HG03108 (cell line): ENCODE data around the gene DUSP3.

ENCODE experiments used
- ATAC-seq: cut with Tn5 transposase; IDR thresholded peaks from one replicate; pipeline ENCODE4 v1.9.1; 2021; ENCODE audit warnings: moderate library complexity; ENCODE audit not compliant: unreplicated experiment

Gene DUSP3

DNA sequence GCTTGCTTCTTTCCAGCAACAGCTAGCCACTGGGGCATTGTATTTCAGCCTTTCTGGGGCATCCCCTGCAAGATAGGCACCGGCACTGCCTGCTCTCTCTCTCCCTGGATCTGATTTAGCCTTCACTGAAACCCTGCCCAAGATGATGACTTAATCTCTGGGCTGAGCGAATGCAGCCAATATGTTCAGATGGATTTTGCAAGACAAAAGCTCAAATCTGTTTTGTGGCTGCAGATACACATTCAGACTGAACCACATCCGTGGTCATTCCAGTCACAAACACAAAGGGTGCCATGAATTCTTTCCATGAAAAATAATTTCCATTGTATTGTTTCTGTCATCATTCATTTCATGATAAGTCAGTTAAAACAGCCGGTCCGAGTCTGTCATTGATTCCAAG, 44.4 kb downstream of the DUSP3 start:
- no peak for ATAC-seq

GRCh38 chr17:43733956-43734355, 44.8 kb downstream of the DUSP3 start:
- no peak for ATAC-seq

DNA sequence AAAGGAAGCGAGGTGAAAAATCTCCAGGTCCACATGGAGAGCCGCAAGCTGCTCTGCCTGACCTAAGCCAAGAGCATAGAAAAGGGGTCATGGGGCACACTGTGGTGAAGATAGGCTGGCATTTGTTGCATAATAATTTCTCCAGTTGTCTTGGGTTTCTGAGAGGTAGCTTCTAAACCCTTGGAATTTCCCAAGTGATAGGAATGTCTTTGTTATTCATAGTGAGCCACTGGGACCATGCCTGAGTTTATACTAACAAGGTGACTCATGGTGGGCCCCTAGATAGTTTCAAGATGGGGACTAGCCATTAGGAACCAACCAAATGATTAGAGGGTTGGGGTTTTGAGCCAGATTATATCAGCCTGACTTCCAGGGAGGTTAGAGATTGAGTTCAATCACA, 45.8 kb downstream of the DUSP3 start:
- no peak for ATAC-seq

GRCh38 chr17:43728081-43728480, 50.7 kb downstream of the DUSP3 start:
- no peak for ATAC-seq

DNA sequence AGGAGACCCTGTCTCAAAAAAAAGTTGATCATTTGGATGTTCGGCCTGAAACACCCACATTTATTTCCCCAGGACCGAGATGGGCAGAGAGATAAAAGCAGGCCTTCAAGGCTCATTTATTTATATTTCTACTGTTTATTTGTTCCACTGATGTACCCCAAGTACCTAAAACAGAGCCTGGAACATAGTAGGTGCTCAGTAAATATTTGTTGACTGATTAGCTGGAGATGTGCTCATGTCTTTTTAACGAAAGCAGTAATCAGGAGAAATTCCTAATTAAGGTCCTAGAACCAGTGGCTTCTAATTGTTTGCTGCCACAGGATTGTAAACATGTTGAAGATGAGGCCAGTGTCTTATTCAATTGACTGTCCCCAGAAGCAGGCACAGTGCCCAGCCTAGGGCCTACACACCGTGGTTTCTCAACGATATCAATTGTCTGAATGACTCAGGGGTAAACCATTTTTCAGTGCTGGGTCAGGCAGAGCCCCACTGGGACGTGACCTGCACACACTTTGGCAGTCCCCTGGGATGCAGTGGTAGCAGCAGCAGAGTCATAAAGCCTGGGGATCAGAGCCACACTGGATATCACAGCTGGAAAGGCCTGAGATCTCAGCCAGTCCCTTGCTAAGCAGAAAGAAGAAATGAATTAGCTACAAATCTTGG, 54.9 kb downstream of the DUSP3 start:
- ATAC-seq: no peak

DNA sequence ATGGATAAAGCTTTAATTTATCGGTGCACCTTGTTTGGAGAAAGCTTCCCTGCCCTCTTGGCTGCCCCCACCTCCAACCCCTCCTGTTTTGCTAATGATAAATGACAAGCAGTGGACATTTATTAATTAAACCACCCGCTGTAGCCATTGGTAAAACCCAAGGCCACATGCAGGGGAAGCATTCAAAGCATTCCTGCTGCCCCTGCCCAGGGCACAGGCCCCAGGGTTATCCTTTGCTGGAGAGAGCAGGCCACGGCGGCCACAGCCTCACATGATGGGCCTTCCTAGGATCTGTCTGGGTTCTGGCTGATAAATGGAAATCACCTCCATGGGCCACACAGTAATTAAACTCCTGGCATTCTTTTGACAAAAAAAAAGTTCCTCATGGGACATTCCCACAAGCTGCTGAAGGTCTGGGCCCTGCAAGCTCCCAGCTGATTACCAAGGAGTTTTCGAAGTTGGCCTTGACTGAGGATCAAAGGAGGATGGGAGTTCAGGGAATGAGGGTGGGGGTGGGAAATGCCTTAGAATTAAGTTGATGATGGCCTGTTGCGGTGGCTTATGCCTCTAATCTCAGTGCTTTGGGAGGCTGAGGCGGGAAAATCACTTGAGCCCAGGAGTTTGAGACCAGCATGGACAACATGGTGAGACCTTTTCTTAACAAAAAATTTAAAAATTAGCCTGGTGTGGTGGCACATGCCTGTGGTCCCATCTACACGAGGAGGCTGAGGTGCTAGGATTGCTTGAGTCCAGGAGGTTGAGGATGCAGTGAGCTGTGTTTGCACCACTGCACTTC, 55.7 kb downstream of the DUSP3 start:
- ATAC-seq: no peak

DNA sequence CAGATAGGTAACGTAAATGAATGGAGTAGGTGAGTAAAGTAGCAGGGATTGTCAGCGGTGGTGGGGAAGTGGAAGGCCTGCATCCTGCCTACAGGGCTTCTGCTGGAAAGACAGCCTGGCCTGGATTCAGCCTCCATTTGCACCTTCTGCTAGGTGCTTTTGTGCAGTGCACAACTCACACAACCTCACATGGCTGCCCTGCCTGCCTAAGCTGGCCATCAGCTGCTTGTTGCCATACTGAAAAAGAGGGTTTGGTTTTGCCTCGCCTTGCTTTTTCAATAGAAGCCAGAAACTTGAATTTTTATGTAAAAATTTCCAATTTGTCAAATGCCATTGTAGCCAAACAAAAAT, 56.5 kb downstream of the DUSP3 start:
- ATAC-seq: no peak

GRCh38 chr17:43721537-43722268, 57.1 kb downstream of the DUSP3 start:
- no peak for ATAC-seq

GRCh38 chr17:43720311-43721060, 58.3 kb downstream of the DUSP3 start:
- ATAC-seq: peak; percentile 73

DNA sequence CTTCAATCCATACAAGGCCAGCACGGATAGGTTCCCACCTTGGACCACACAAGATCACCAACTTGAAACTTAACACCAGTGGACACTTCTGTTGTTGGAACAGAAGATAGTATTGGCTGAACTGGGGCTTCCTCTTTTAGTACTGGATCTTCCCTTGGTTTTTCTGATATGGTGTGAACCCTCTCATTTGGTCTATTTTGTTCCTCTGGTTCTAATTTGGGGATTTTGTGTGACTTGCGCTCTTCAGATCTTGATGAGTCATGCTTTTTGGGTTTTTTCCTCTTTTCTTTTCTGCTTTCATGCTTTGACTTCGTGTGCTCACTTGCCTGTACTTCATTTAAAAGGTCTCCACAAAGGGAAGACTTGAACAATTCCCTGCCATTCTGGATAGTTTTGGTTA, 59.2 kb downstream of the DUSP3 start:
- ATAC-seq: no peak

DNA sequence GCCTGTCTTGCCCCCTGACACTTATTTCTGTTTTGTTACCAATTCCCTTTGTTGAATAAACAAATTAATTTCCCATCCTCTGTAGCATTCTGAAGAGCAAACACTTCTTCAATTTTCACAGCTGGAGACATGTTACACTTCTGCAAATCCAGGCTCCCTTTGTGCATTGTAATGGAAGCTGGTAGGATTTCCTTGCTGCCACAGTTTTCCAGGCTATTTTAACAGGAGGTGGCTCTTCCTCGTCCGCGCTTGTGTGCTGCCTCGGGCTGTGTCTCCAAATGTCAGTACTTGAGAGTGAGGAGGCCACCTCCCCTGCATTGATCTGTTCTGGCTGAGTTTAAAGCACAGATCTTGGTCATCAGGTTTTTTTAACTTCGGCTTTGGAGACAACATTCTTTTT, 60.2 kb downstream of the DUSP3 start:
- no peak for ATAC-seq

DNA sequence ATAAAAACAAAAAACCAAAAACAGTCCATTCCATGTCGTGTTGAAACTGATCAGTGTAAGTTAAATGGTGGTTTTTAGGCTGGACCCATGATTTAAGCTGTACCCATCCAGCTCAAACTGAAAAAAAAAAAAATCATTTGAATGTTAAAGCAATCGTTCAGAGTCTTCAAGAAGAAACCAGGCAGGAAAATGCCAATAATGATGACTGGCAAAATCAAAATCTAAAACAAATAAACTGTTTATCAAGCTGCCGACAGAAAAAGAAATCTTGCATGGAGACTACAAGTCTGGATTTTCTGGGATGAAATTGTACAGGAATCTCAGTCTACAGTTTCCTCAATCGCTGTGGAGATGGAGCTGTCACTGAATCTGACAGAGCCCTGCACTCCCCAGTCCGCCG, 60.9 kb downstream of the DUSP3 start:
- no peak for ATAC-seq
